GM21390 (cell line): ENCODE measurements around the gene FGR.
A peak's percentile ranks its signal among the peaks of the same experiment; 100 is the strongest.

Source experiments
- ATAC-seq: cut with Tn5 transposase; IDR thresholded peaks from one replicate; pipeline ENCODE4 v1.9.1; 2021; ENCODE audit not compliant: unreplicated experiment

Gene FGR

GRCh38 chr1:27569506-27570291, 65.3 kb downstream of the FGR start:
- no peak for ATAC-seq

DNA sequence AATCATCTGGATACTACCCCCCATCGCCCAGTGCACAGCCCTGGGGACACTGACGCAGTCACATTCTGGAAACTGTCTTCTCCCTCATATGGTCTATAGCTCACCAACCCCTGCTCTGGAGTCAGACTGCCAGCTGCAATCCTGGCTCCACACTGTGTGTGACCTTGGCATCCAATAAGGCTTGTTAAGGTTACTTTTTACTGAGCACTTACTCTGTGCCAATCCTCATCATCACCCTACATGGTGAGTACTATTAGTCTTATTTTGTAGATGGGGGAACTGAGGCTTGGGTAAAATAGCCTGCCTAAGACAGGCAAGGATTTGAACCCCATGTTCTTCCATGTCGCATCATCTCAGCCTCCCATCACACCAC, 65.9 kb downstream of the FGR start:
- no peak for ATAC-seq

DNA sequence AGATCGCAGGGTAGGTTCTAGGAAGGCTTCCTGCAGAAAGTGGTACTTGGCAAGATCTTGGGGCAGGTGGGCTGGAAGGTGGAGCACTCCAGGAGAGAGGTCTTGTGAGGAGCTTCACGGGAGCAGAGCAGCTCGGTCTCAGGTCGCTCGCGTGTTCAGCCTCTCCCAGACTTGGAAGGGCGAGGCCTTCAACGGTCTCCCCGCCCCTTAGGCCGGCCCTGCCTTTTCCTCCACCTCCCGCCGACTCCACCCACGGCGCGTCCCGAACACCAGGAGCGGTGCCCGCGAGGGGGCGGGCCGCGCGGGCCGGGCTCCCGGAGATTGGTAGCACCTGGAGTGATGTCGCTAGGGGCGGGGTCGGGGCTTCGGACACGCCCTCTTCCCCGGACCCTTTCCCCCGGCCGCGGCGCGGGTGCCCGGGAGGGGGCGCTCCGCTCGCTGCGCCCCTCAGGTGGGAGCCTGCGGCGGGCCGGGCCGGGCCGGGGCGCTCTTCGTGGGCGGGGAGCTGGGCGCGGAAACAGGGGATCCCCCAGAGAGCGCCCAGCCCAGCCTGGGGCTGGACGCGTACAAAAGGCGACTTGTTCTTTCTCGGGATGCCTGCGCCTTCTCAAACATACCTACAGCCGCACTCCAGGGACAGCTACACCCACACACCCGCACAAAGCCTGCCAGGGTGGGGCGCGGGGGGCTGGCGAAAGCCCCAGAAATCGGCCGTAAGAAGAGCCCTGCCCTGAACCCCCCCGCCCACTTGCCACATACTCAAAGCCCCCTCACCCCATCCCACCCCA, 66.5 kb downstream of the FGR start:
- ATAC-seq: peak; percentile 90

DNA sequence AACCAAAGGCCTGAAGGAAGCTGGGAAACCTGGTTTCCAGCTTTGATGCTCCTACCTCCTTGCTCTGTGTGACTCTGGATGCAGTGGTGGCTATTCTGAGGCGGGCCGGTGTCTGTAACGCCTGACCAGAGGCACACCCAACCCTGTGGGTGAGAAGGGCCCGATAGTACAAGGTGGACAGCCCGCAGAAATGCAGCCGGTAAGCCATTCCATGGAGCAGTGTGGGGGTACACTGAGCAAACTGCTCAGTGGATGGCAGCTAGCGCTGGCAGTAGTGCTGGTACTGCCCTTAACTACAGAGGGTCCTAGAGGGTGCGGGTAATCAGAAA, 67.0 kb downstream of the FGR start:
- ATAC-seq: no peak

GRCh38 chr1:27567146-27567526, 67.8 kb downstream of the FGR start:
- ATAC-seq: no peak

GRCh38 chr1:27566462-27567145, 68.4 kb downstream of the FGR start:
- no peak for ATAC-seq

- no peak for ATAC-seq
Measured at GRCh38 chr1:27564710-27565649, 70.0 kb downstream of the FGR start.

GRCh38 chr1:27563591-27564471, 71.2 kb downstream of the FGR start:
- ATAC-seq: no peak

- ATAC-seq: no peak
Measured at GRCh38 chr1:27563341-27563590, 71.7 kb downstream of the FGR start.

DNA sequence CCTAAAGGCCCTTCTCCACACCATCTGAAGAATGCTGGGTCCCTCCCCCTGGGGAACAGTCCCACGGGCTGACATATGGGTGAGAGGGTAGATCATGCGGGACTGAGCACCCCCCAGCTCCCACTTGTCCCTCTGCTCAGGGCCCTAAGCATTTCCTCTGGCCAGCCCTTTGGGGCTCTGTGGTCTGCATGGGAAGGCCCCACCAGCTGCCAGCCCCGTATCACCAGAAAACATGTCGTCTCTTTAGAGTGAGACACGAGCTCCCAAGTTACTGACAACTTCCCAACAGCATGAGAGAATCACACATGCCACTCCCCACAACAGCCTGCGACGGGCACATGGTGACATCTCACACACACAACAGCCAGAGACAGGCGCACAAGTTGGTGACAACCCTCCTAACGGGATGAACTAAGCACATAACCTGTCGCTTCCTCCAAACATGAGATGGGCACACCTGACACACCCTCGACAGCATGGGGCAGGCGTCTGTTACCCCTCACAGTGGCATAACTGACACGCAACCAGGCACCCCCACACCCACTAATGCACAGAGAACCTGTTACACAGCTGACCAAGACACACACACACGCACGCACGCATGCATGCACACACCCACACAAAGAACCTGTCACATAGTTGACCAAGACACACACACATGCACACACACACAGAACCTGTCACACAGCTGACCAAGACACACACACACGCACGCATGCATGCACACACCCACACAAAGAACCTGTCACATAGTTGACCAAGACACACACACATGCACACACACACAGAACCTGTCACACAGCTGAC, 72.2 kb downstream of the FGR start:
- no peak for ATAC-seq
